IMR-90 (cell line): ENCODE measurements around the gene TMEM223. TPM values are rescaled to one million over a fixed set of nuclear protein-coding genes. Genes with fewer than 3 reads are reported as not detected.

ENCODE experiments used
- ATAC-seq: fragments of 200-7000 bp; cut with Tn5 transposase; 2 replicates; pipeline ENCODE4 v1.9.1; 2020; ENCODE audit warnings: low read depth, mild to moderate bottlenecking, moderate library complexity
- BruUV-seq: library from RNA; stranded (reverse); fragments of 400-500 nt; replicated peaks from 2 replicates; lab custom pipeline; 2021; lab: Mats Ljungman, UMichigan
- CTCF ChIA-PET: fragments of 300-600 bp; formaldehyde crosslinking; extraction: SDS; loops from one replicate; lab custom pipeline; 2021; ENCODE audit warnings: antibody characterized with exemption; lab: Yijun Ruan, JAX
- POLR2A ChIA-PET: fragments of 300-600 bp; sonication (Branson Sonifier 250); formaldehyde crosslinking; loops from one replicate; lab custom pipeline; 2022; ENCODE audit warnings: antibody characterized with exemption; ENCODE audit not compliant: unreplicated experiment; lab: Charles Lee
- DNase-seq: peaks from one replicate; pipeline ENCODE4 v3.0.0; 2013
- H2AFZ ChIP-seq: replicated peaks from 2 replicates; pipeline ENCODE3; 2013; ENCODE audit warnings: low read length, mild to moderate bottlenecking; ENCODE audit not compliant: poor library complexity
- H2AK5ac ChIP-seq: 2 replicates; pipeline ENCODE4 v1.6.1; 2013; ENCODE audit warnings: low read depth, low read length, inconsistent platforms
- H2AK9ac ChIP-seq: replicated peaks from 2 replicates; pipeline ENCODE3; 2013; ENCODE audit warnings: mild to moderate bottlenecking, low read depth, low read length, moderate library complexity; ENCODE audit not compliant: poor library complexity
- H2BK120ac ChIP-seq: 2 replicates; pipeline ENCODE4 v1.6.1; 2013; ENCODE audit warnings: low read depth, low read length, inconsistent platforms
- H2BK15ac ChIP-seq: 3 replicates; pipeline ENCODE4 v1.6.1; 2013; ENCODE audit warnings: low read depth, low read length, inconsistent platforms
- H2BK20ac ChIP-seq: 2 replicates; pipeline ENCODE4 v1.6.1; 2013; ENCODE audit warnings: low read depth, mild to moderate bottlenecking, inconsistent platforms, low read length, moderate library complexity
- H2BK5ac ChIP-seq: 2 replicates; pipeline ENCODE4 v1.6.1; 2013; ENCODE audit warnings: mild to moderate bottlenecking, low read depth, low read length, inconsistent platforms; ENCODE audit not compliant: poor library complexity, severe bottlenecking
- H3K14ac ChIP-seq: replicated peaks from 2 replicates; pipeline ENCODE4 v1.6.1; 2013; ENCODE audit warnings: low read depth, low read length, inconsistent platforms
- H3K18ac ChIP-seq: 2 replicates; pipeline ENCODE4 v1.6.1; 2013; ENCODE audit warnings: low read depth, low read length, control low read depth
- H3K23ac ChIP-seq: 2 replicates; pipeline ENCODE4 v1.6.1; 2013; ENCODE audit warnings: low read depth, low read length, inconsistent platforms
- H3K27ac ChIP-seq: 2 replicates; pipeline ENCODE4 v1.5.1; 2013; ENCODE audit warnings: mild to moderate bottlenecking, control low read depth, low read length; ENCODE audit not compliant: insufficient read depth
- H3K27me3 ChIP-seq: 2 replicates; pipeline ENCODE4 v1.6.1; 2013; ENCODE audit warnings: low read length; ENCODE audit not compliant: control insufficient read depth, insufficient read depth
- H3K36me3 ChIP-seq: 2 replicates; pipeline ENCODE4 v1.6.1; 2013; ENCODE audit warnings: low read length, mixed read lengths; ENCODE audit not compliant: control insufficient read depth, insufficient read depth
- H3K4ac ChIP-seq: 2 replicates; pipeline ENCODE4 v1.6.1; 2013; ENCODE audit warnings: low read depth, low read length, inconsistent platforms
- H3K4me1 ChIP-seq: 2 replicates; pipeline ENCODE4 v1.6.1; 2013; ENCODE audit warnings: low read length, mixed read lengths; ENCODE audit not compliant: control insufficient read depth, insufficient read depth
- H3K4me2 ChIP-seq: 2 replicates; pipeline ENCODE4 v1.6.1; 2013; ENCODE audit warnings: low read depth, mild to moderate bottlenecking, control low read depth, low read length, moderate library complexity
- H3K4me3 ChIP-seq: 2 replicates; pipeline ENCODE4 v1.5.1; 2013; ENCODE audit warnings: low read depth, mild to moderate bottlenecking, control low read depth, low read length, moderate library complexity; ENCODE audit not compliant: insufficient read depth
- H3K56ac ChIP-seq: 2 replicates; pipeline ENCODE4 v1.6.1; 2013; ENCODE audit warnings: low read length, inconsistent platforms; ENCODE audit not compliant: insufficient read depth; ENCODE audit errors: extremely low read depth
- H3K79me1 ChIP-seq, 2 experiments: 2 replicates each; pipeline ENCODE4 v1.6.1; 2013; ENCODE audit warnings: low read length in 2 of 2, inconsistent platforms in 1 of 2, low read depth in 1 of 2
- H3K9ac ChIP-seq: 2 replicates; pipeline ENCODE4 v1.6.1; 2013; ENCODE audit warnings: low read depth, low read length, control low read depth
- H3K9me1 ChIP-seq: 2 replicates; pipeline ENCODE4 v1.6.1; 2013; ENCODE audit warnings: low read length, inconsistent platforms; ENCODE audit not compliant: insufficient read depth
- H3K9me3 ChIP-seq: 2 replicates; pipeline ENCODE4 v1.6.1; 2013; ENCODE audit warnings: low read length; ENCODE audit not compliant: control insufficient read depth, insufficient read depth
- H4K20me1 ChIP-seq: 2 replicates; pipeline ENCODE4 v1.6.1; 2013; ENCODE audit warnings: low read length, inconsistent platforms; ENCODE audit not compliant: insufficient read depth
- H4K5ac ChIP-seq: 2 replicates; pipeline ENCODE4 v1.6.1; 2013; ENCODE audit warnings: mild to moderate bottlenecking, low read depth, low read length, control low read depth
- H4K8ac ChIP-seq, 2 experiments: 2 replicates each; pipeline ENCODE4 v1.6.1; 2013; ENCODE audit warnings: low read depth in 2 of 2, low read length in 2 of 2, control low read depth in 1 of 2, inconsistent platforms in 1 of 2
- H4K91ac ChIP-seq: 2 replicates; pipeline ENCODE4 v1.6.1; 2013; ENCODE audit warnings: low read depth, low read length, inconsistent platforms; ENCODE audit not compliant: insufficient read depth
- FOS ChIP-seq: fragments of 150-350 bp; IDR thresholded peaks from 2 replicates; pipeline ENCODE4 v1.6.1; 2016; ENCODE audit warnings: low read depth, low read length
- whole genome bisulfite sequencing, 2 experiments: methylation state at CpG; one replicate each; pipeline versions ENCODE4 v1.1.5 to v1.1.7; 2013; ENCODE audit warnings: missing lambda C conversion rate in 2 of 2; ENCODE audit not compliant: insufficient read length in 1 of 2; ENCODE audit errors: extremely low coverage in 2 of 2; 5-methylcytosine and 5-hydroxymethylcytosine counted together
- dilution Hi-C: fragments of 300-500 bp; cut with HindIII; formaldehyde crosslinking; loops from one replicate; pipeline ENCODE4 v1.14.3; 2018; ENCODE audit warnings: low sequenced_read_pairs; ENCODE audit not compliant: unreplicated experiment
- in situ Hi-C: fragments of 300-500 bp; cut with MboI; formaldehyde crosslinking; loops from 3 replicates; pipeline ENCODE4 v1.14.3; 2019; ENCODE audit warnings: low sequenced_read_pairs, inconsistent platforms, mixed read lengths
- intact Hi-C: fragments of 100-400 bp; cut with micrococcal nuclease; formaldehyde crosslinking; loops from 2 replicates; pipeline ENCODE4 v1.10.0; 2022
- polyA plus RNA-seq, 3 experiments: library from polyadenylated mRNA; depleted of rRNA; stranded (reverse); fragments of >200 nt; gene quantifications; 2 replicates each; pipeline ENCODE4 v1.2.3, GENCODE V29; 2012; ENCODE audit warnings: low replicate concordance in 1 of 3
- total RNA-seq: library from RNA; depleted of rRNA; stranded (reverse); fragments of >200 nt; gene quantifications from 2 replicates; pipeline ENCODE4 v1.2.3, GENCODE V29; 2012

Gene TMEM223
- total and polyA plus RNA-seq, 2 of the 4 experiments (the other 2 are of a cell fraction): 9.7 to 15.7 TPM

DNA sequence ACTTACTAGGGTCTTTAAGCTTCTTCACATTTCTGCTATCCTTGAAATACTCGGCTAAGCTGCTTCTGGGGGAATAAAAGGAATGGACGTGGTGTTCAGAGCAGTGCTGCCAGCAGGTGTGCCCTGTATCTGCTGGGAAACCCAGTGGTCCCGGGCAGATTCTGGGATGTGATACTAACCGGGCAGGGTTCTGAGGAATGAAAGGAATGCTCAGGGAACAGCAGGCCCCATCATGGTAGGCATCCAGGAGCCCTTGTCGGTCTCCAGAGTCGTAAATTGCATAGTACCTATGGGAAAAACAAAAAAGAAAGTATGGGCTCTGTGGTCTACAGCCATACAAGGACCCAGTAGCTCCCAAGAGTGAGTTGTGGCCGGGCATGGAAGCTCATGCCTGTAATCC is 4.5 kb upstream of the TMEM223 start:
- peaks cover 8 to 30% of the 10 kb centered on the region in 2 experiments for H3K79me1 ChIP-seq
- 82% methylated on average over 2 of the region's 7 CpGs; no CpG with 5 or more reads in 1 of the 2 experiments for WGBS, 2 experiments
- no peak overlapping the region for H3K14ac ChIP-seq
- no peak for DNase-seq
- no peak overlapping the region for H2BK120ac ChIP-seq
- H3K27ac ChIP-seq: no peak overlapping the region
- no peak overlapping the region for H2BK5ac ChIP-seq
- H2BK20ac ChIP-seq: no peak overlapping the region
- H3K4me3 ChIP-seq: no peak overlapping the region
- no peaks in the 10 kb centered on the region for H3K9me1 ChIP-seq
- peaks cover 8% of the 10 kb centered on the region for H4K20me1 ChIP-seq
- no peaks in the 10 kb centered on the region for H3K9me3 ChIP-seq
- no peak overlapping the region for H3K4me2 ChIP-seq
- H2BK15ac ChIP-seq: no peak overlapping the region
- peaks cover 76% of the 10 kb centered on the region for H3K36me3 ChIP-seq
- H4K8ac ChIP-seq: no peak overlapping the region
- no peak overlapping the region for H4K91ac ChIP-seq
- TF ChIP-seq FOS: no peak
- no peak overlapping the region for H3K56ac ChIP-seq
- intact Hi-C loops: no loop called here
- H3K4me1 ChIP-seq: peaks cover 5% of the 10 kb centered on the region
- H2AFZ ChIP-seq: no peak overlapping the region
- H4K5ac ChIP-seq: no peak overlapping the region
- H3K4ac ChIP-seq: no peak overlapping the region
- ChIA-PET CTCF (no interaction called here), POLR2A (interaction anchor here (0.6 kb wide), 1 partner anchor 10 kb away, joined by 10 read pairs; no protein-coding TSS in a partner anchor)
- H2AK5ac ChIP-seq: no peak overlapping the region
- in situ Hi-C loops: no loop called here
- H3K9ac ChIP-seq: no peak overlapping the region
- H2AK9ac ChIP-seq: no peak overlapping the region
- no TSS peak for BruUV-seq
- no peak overlapping the region for H3K18ac ChIP-seq
- dilution Hi-C loops: no loop called here
- no peak overlapping the region for H3K23ac ChIP-seq
- no peaks in the 10 kb centered on the region for H3K27me3 ChIP-seq
- no peak for ATAC-seq
